HG03135 (cell line): ENCODE results near the gene NFKBIE.

ENCODE experiments used
- ATAC-seq: cut with Tn5 transposase; IDR thresholded peaks from one replicate; pipeline ENCODE4 v1.9.1; 2021; ENCODE audit warnings: mild to moderate bottlenecking, moderate library complexity; ENCODE audit not compliant: unreplicated experiment

NFKBIE gene

GRCh38 chr6:44260451-44261297 is 4.7 kb downstream of the NFKBIE start:
- ATAC-seq, result no peak

DNA sequence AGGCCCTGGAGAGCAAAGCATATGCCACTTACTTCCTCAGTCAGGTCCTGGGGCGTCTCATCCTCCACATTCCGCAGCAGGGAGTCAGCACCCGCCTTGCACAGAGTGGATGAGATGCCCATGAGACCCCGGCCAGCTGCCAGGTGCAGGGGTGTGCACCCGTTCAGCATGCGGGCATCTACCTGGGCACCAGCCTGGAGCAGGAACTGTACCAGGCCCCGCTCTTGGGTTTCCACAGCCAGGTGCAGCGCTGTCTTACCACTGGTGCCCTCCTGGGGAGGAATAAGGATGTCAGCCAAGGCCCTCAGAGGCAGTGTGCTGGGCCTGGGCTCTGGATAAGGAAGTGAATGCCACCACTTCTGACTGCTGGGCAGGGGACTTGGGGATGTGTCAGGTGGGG is 5.3 kb downstream of the NFKBIE start:
- ATAC-seq, result no peak

- ATAC-seq, result no peak
Observed at GRCh38 chr6:44258921-44259320, 6.4 kb downstream of the NFKBIE start.

DNA sequence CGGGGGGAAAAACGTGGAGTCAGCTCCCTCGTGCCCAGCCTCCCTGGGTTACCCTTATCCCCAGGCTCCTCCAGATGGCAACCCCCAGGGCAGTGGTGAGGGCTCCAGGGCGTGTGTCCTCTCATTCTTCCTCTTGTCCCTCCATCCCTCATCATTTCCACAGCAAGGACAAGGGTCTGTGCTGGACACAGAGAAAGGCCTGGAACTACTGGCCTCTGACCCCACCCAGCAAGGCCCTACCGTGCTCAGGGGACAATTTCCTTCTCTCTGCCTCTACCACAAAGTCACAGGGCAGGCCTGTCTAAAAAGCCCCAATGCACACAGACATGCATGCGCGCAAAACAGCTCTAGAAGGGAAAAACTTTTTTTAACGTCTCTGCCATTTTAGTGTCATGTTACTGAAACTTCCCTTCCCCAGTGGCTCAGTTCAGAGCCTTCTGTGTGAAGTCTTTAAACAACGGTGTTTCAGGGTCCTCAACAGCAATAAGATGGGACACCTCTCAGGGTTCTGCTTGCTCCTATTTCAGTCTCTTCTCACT is 7.0 kb downstream of the NFKBIE start:
- ATAC-seq, result no peak

DNA sequence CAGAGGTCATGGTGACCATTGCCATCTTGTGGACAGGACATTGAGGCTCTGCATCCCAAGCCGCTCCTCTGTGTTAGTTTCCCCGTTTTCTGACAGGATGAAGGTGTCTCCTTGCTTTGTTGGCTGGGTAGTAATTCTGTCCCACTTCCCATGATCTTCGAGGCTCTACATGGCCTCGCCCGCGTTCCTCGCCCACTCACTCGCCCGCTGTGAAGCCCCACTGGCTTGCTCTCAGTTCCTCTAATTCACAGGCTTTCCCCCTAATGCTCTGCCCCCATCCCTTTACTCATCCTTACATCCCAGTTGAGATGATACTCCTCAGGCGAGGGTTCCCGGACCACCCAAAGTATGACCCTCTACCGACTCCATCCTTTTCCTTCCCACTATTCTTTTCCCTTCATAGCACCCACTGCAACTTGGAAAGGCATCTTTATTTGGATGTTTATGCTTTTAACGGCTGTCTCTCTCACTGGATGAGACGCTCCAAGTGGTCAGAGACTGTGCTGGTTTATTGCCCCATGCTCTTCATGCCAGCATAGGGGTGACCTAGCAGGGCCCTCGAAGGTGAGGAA is 7.5 kb downstream of the NFKBIE start:
- peak; percentile 13 for ATAC-seq

DNA sequence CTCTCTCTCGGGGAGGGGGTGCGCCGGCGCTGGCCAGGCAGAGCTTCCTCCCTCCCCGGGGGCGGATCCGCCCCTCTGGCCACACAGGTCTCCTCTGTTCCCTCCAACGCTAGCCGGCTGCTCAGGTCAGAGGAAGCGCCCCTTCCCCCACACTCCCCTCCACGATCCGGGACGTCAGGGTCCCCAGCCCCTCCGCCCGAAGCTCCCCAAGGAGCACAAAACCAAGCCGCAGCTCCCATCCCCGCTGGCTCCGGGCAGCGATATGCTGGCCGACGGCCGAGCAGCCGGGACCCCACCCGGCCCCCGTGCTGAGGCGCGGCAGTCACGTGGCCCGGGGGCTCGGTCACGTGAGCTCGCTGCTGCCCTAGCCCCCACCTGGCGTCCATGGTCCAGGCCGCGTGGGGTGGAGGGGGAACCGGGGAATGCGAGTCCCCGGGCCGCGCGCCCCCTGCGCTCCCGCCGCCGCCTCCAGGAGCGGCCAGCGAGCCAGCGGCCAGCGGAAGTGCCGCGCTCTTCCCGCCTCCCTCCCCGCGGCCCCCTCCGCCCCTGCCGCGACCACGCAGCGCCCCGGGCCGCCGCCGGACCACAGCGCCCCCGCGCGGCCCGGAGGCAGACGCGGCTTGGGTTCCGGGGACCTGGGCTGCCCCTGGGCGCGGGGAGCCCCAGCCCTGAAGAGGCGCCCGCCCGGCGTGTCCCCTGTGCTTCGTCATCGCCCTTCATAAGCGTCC is 8.2 kb downstream of the NFKBIE start, which contains the start of gene SLC35B2:
Gene SLC35B2 (minus strand): TSS at position 504 of the 728 bp plus-strand sequence. CDS start 118 bp downstream, at position 386.
- peak; percentile 35 for ATAC-seq

DNA sequence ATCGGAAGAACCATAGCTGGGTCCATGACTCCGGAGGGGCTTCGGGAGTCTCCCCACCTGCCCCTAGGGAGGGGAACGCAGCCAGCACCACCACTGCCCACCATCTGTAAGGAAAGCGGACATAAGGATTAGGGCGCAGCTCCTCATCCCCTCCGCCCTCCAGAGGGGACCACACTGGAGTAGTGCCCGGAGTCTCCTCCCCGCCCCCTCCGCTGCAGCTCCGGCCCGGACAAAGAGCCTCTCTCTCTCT is 8.7 kb downstream of the NFKBIE start:
- no peak for ATAC-seq

GRCh38 chr6:44255871-44256774 is 9.2 kb downstream of the NFKBIE start:
- ATAC-seq, result no peak

DNA sequence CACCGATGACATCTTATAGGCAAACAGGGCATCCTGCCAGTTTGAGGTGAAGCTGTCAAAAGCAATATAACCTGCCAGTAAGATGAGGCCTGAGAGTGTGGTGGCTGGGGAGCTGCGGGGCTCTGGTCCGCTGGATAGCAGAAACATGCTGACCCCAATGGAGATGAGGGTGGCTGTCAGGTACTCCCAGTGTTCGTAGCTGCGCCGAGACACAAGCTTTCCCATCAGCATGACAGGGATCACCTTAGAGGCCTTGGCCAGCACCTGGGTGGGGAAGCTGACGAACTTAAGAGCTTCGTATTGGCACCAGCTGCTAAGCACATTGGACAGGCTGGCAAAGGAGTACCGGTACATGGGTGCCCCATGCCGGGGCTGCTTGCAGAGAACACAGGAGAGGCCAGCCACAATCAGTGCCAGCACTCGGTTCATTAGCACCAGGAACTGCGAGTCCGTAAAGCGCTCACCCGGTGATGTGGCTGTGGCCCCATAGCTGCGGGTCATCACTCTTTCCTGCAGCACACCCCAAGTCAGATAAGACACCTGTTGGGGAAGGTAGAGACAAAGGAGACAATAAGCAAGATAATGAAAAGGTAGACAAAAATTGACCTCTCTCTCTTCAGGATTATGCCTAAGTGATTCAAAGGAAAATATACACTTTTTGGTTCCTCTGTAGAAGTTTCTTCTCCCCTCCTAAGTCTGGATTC is 10.1 kb downstream of the NFKBIE start:
- ATAC-seq, result no peak

DNA sequence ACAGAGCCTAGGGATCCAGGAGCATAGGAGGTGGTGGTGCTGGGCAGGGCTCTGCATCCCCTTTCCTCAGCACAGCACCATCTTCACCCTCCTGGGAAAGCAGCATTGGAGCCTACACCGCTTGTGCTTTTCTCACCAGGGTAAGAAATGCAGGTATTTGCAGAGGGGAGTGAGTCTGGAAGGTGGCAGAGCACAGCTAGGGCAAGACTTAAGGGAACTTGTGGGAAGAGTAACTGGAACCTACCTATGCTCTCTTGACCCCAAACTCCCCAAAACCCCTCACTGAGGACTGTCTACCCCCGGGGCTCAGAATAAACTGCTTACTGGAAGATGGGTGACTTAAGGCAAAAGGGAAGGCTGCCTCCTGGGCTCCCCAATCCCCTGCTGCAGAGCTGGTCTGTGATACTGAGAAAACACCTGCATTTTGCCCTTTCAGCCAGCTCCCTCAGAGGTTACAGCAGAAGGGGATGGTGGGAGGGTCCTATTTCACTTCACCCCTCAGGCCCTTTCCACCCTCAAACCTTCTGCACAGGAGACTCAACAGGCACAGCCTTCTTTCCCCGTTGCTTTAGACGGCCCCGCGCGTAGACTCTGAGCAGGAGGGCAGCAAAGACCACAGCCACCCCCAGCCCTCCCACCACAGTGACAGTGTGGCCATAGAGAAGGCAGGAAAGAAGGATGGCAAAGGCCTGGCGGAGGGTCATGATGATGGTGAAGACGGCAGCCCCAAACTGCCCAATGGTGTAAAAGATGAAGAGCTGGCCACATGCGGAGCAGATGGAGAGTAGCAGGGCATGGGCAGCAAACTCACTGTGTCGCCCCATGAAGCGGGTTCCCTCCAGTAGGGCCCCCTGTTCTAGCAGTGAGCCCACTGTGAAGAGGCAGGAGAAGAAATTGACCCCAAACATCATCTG is 10.9 kb downstream of the NFKBIE start:
- ATAC-seq, result no peak

- ATAC-seq, result no peak
Observed at GRCh38 chr6:44253307-44254101, 11.8 kb downstream of the NFKBIE start.

DNA sequence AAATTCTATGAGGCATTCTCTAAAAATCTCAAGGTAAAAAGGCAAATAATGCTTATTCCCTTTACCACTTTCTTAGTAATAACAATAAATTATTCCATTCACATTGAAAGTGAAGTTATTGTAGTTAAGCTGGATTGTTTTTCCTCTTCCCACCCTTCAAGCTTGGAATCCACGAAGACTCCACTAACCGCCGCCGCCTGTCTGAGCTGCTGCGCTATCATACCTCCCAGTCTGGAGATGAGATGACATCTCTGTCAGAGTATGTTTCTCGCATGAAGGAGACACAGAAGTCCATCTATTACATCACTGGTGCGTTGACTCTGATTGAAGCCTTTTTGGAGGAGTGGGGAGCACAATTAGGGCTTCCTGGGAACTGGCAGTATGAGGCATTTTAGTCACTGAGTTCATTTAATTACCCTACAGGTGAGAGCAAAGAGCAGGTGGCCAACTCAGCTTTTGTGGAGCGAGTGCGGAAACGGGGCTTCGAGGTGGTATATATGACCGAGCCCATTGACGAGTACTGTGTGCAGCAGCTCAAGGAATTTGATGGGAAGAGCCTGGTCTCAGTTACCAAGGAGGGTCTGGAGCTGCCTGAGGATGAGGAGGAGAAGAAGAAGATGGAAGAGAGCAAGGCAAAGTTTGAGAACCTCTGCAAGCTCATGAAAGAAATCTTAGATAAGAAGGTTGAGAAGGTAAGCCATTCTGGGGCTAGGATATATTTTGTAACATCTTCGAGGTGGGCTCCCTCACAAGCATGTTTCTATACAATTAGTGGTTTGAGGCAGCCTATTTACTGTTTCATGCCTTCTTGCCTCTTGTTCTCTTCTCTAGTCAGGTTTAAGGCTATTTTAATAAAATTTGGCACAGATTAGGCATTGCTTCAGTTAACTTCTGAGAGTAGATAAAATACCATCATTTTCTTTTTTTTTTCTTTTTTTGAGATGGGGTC is 13.5 kb downstream of the NFKBIE start:
- no peak for ATAC-seq

DNA sequence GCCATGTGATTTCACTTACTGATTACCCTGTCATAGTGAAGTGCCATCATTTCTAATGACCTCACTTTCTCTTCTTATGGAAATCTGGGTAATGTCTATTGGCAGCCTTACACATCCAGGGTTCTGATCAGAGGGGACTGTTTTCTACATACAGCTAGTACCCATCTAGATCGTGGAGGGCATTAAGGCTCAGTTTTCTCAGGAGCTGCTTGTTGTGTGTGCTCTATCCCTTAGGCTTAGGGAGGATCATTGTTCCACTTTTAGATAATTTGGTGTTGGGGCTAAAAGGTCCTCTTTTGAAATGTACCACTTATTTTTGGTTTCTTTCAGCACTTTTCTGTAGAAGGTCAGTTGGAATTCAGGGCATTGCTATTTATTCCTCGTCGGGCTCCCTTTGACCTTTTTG is 14.6 kb downstream of the NFKBIE start:
- no peak for ATAC-seq

DNA sequence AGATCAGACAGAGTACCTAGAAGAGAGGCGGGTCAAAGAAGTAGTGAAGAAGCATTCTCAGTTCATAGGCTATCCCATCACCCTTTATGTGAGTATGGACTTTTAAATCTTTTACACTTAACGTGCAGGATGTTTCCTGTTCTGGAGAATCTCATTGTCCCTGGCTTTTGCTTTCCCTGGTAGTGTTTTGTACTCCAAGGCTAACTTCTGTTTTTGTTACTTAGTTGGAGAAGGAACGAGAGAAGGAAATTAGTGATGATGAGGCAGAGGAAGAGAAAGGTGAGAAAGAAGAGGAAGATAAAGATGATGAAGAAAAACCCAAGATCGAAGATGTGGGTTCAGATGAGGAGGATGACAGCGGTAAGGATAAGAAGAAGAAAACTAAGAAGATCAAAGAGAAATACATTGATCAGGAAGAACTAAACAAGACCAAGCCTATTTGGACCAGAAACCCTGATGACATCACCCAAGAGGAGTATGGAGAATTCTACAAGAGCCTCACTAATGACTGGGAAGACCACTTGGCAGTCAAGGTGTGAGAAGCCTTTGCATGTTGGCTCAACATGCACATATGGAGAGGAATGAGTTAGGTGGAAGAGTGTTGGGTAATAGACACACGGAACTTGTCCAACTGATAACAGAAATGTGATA is 15.2 kb downstream of the NFKBIE start:
- no peak for ATAC-seq

GRCh38 chr6:44249082-44249748 is 16.1 kb downstream of the NFKBIE start:
- no peak for ATAC-seq

DNA sequence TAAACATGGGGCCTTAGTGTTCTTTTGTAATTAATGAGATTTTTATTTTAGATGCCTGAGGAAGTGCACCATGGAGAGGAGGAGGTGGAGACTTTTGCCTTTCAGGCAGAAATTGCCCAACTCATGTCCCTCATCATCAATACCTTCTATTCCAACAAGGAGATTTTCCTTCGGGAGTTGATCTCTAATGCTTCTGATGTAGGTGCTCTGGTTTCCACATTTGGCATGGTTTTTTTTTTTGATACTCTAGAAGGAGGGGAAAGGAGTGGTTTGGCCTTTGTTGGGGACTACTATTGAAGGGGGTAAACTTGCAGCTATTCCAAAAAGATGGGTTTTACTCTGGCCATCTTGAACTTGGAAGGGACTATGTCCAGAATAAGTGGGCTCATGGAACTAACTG is 16.8 kb downstream of the NFKBIE start:
- ATAC-seq, result no peak
